GM19395 (cell line): ENCODE data around the gene DAP3.
A peak's percentile ranks its signal among the peaks of the same experiment; 100 is the strongest.
"Not testable (repeated sequence)": the region's sequence is repeated elsewhere in the genome, so short reads cannot be mapped to it uniquely, and the experiment has no call there.

Experiments
- ATAC-seq: cut with Tn5 transposase; IDR thresholded peaks from one replicate; pipeline ENCODE4 v1.9.1; 2021; ENCODE audit warnings: mild to moderate bottlenecking, moderate library complexity; ENCODE audit not compliant: unreplicated experiment

DAP3 gene

GRCh38 chr1:155680531-155680930 lies 8.4 kb upstream of the DAP3 start:
- no peak for ATAC-seq

GRCh38 chr1:155681776-155682175 lies 7.1 kb upstream of the DAP3 start:
- ATAC-seq = no peak

- ATAC-seq = peak; percentile 31
Measured at GRCh38 chr1:155687705-155688323, 1.1 kb upstream of the DAP3 start.

GRCh38 chr1:155688324-155689080 lies 389 bp upstream of the DAP3 start, which contains the start of gene YY1AP1:
TSS of gene YY1AP1 (minus strand) at chr1:155688774. CDS start at chr1:155680436, 8,338 bp downstream.
- peak; percentile 80 for ATAC-seq

- no peak for ATAC-seq
Measured at GRCh38 chr1:155691992-155692528, 3.2 kb downstream of the DAP3 start.

GRCh38 chr1:155694167-155694566 lies 5.3 kb downstream of the DAP3 start:
- no peak for ATAC-seq

- ATAC-seq = no peak
Measured at GRCh38 chr1:155695072-155695471, 6.2 kb downstream of the DAP3 start.

- ATAC-seq = no peak
Measured at GRCh38 chr1:155695608-155696007, 6.7 kb downstream of the DAP3 start.

GRCh38 chr1:155696524-155696923 lies 7.6 kb downstream of the DAP3 start:
- no peak for ATAC-seq

GRCh38 chr1:155697046-155697445 lies 8.2 kb downstream of the DAP3 start:
- ATAC-seq = no peak

- ATAC-seq = not testable (repeated sequence)
Measured at GRCh38 chr1:155697616-155698015, 8.7 kb downstream of the DAP3 start.

- no peak for ATAC-seq
Measured at GRCh38 chr1:155698382-155699038, 9.6 kb downstream of the DAP3 start.

GRCh38 chr1:155699062-155699461 lies 10.2 kb downstream of the DAP3 start:
- not testable (repeated sequence) for ATAC-seq

- not testable (repeated sequence) for ATAC-seq
Measured at GRCh38 chr1:155701675-155702074, 12.8 kb downstream of the DAP3 start.

GRCh38 chr1:155703216-155703615 lies 14.3 kb downstream of the DAP3 start:
- no peak for ATAC-seq

GRCh38 chr1:155704414-155704813 lies 15.5 kb downstream of the DAP3 start:
- not testable (repeated sequence) for ATAC-seq

GRCh38 chr1:155706139-155706538 lies 17.2 kb downstream of the DAP3 start:
- ATAC-seq = no peak

- no peak for ATAC-seq
Measured at GRCh38 chr1:155709391-155709790, 20.5 kb downstream of the DAP3 start.

GRCh38 chr1:155711457-155711856 lies 22.6 kb downstream of the DAP3 start:
- ATAC-seq = not testable (repeated sequence)

- ATAC-seq = not testable (repeated sequence)
Measured at GRCh38 chr1:155712636-155713035, 23.7 kb downstream of the DAP3 start.

- no peak for ATAC-seq
Measured at GRCh38 chr1:155713075-155713474, 24.2 kb downstream of the DAP3 start.
